ENCODE measurements around the gene ARL15. TPM values are rescaled to one million over a fixed set of nuclear protein-coding genes. Genes with fewer than 3 reads are reported as not detected.

Gene ARL15
- total RNA-seq, 4 donors from 2014 or later, result 16.6 to 48.8 (median 32.3) TPM

GRCh38 chr5:54133917-54134316, 176.5 kb downstream of the ARL15 start:
- no peak for DNase-seq (ENCODE audit: low spot score in 2 of 2)
- TF ChIP-seq POLR2A (IDR thresholded peaks at IDR 0.05) (no peak), CTCF (IDR thresholded peaks at IDR 0.05) (no peak)
- intact Hi-C loops (cut with DNase I; ENCODE audit: low total_unique reads), result no loop called here
- H3K4me3 ChIP-seq (ENCODE audit: low read depth, poor library complexity, severe bottlenecking), result no peak overlapping the region

GRCh38 chr5:54120473-54120872, 189.9 kb downstream of the ARL15 start:
- DNase-seq (ENCODE audit: low spot score in 2 of 2), result no peak
- intact Hi-C loops (cut with DNase I; ENCODE audit: low total_unique reads), result no loop called here
- 61 to 72% methylated on average over 2 of the region's 2 CpGs for WGBS, 2 donors
- TF ChIP-seq CTCF (IDR thresholded peaks at IDR 0.05) (no peak), POLR2A (IDR thresholded peaks at IDR 0.05) (no peak)
- H3K4me3 ChIP-seq (ENCODE audit: low read depth, poor library complexity, severe bottlenecking), result no peak overlapping the region

GRCh38 chr5:54117957-54118356, 192.4 kb downstream of the ARL15 start:
- DNase-seq (ENCODE audit: low spot score in 2 of 2), result no peak
- H3K4me3 ChIP-seq (ENCODE audit: low read depth, poor library complexity, severe bottlenecking), result no peak overlapping the region
- WGBS, 2 donors, result 83 to 85% methylated on average over 2 of the region's 2 CpGs
- intact Hi-C loops (cut with DNase I; ENCODE audit: low total_unique reads), result no loop called here
- no peak for TF ChIP-seq POLR2A (IDR thresholded peaks at IDR 0.05)
- no peak for TF ChIP-seq CTCF (IDR thresholded peaks at IDR 0.05)

GRCh38 chr5:54115735-54116403, 194.5 kb downstream of the ARL15 start:
- TF ChIP-seq POLR2A (IDR thresholded peaks at IDR 0.05) (no peak), CTCF (IDR thresholded peaks at IDR 0.05) (no peak)
- DNase-seq (ENCODE audit: low spot score in 2 of 2), result no peak
- intact Hi-C loops (cut with DNase I; ENCODE audit: low total_unique reads), result no loop called here
- WGBS, 2 donors, result 86% methylated on average over 3 of the region's 3 CpGs
- no peak overlapping the region for H3K4me3 ChIP-seq (ENCODE audit: low read depth, poor library complexity, severe bottlenecking)

- no peak for DNase-seq (ENCODE audit: low spot score in 2 of 2)
- WGBS, 2 donors, result 76 to 78% methylated on average over 5 of the region's 5 CpGs
- no peak overlapping the region for H3K4me3 ChIP-seq (ENCODE audit: low read depth, poor library complexity, severe bottlenecking)
- no peak for TF ChIP-seq POLR2A (IDR thresholded peaks at IDR 0.05)
- no peak for TF ChIP-seq CTCF (IDR thresholded peaks at IDR 0.05)
- intact Hi-C loops (cut with DNase I; ENCODE audit: low total_unique reads), result no loop called here
Observed at GRCh38 chr5:54113060-54113459, 197.3 kb downstream of the ARL15 start.
